B cell (primary cell): ENCODE measurements around the gene KRTAP11-1.

Source experiments
- EZH2 ChIP-seq: IDR thresholded peaks from 2 replicates; pipeline ENCODE4 v1.6.1; 2012; ENCODE audit warnings: borderline replicate concordance, low read depth, mild to moderate bottlenecking, moderate library complexity, low read length; ENCODE audit not compliant: insufficient read depth, poor library complexity, severe bottlenecking
- TF ChIP-seq, protein P1 (sequence below): fragments of 200-600 bp; IDR thresholded peaks from one replicate; pipeline ENCODE4 v1.8.0; 2022; ENCODE audit warnings: antibody characterized with exemption, mild to moderate bottlenecking

DNA sequence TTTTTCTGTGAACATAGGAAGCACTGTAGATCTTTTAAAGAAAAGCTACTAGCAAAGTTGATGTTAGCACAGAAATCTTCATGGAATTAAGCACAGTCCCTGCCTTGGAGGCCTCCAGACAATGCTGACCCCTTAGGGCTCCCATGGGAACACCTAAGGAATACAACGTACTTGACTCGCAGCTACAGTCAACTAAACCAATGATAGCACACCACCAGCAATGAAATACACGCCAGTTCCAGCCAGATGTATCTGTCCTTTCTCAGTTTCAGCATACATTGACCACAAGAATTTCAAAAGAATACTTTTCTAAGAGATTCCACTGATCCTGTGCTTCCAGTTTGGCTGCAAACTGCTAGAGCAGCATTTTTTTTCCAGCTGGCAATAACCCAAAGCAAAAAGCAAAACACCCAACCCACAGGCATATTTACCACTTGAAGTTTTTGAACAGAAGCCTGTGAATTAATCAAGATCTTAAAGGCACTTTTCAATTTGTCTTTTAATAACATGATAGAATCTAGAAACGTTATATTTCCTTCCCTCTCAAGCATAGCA, 42.8 kb upstream of the KRTAP11-1 start:
- TF ChIP-seq, protein P1, sequence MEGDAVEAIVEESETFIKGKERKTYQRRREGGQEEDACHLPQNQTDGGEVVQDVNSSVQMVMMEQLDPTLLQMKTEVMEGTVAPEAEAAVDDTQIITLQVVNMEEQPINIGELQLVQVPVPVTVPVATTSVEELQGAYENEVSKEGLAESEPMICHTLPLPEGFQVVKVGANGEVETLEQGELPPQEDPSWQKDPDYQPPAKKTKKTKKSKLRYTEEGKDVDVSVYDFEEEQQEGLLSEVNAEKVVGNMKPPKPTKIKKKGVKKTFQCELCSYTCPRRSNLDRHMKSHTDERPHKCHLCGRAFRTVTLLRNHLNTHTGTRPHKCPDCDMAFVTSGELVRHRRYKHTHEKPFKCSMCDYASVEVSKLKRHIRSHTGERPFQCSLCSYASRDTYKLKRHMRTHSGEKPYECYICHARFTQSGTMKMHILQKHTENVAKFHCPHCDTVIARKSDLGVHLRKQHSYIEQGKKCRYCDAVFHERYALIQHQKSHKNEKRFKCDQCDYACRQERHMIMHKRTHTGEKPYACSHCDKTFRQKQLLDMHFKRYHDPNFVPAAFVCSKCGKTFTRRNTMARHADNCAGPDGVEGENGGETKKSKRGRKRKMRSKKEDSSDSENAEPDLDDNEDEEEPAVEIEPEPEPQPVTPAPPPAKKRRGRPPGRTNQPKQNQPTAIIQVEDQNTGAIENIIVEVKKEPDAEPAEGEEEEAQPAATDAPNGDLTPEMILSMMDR, result no peak
- no peak for TF ChIP-seq EZH2
